Ramos (cell line): ENCODE results near the gene LEMD2.

Experiments used
- in situ Hi-C: fragments of 300-500 bp; cut with MboI; formaldehyde crosslinking; loops from one replicate; pipeline ENCODE4 v1.14.3; 2022; ENCODE audit warnings: low sequenced_read_pairs; ENCODE audit not compliant: unreplicated experiment

LEMD2 gene

GRCh38 chr6:33820243-33820642 is 31.3 kb upstream of the LEMD2 start:
- in situ Hi-C loops: no loop called here

GRCh38 chr6:33819021-33819420 is 30.1 kb upstream of the LEMD2 start:
- in situ Hi-C loops: no loop called here

GRCh38 chr6:33818293-33818692 is 29.4 kb upstream of the LEMD2 start:
- in situ Hi-C loops: no loop called here

- in situ Hi-C loops: no loop called here
Observed at GRCh38 chr6:33817489-33817888, 28.6 kb upstream of the LEMD2 start.

- in situ Hi-C loops: no loop called here
Observed at GRCh38 chr6:33816911-33817310, 28.0 kb upstream of the LEMD2 start.

- in situ Hi-C loops: no loop called here
Observed at GRCh38 chr6:33815854-33816253, 26.9 kb upstream of the LEMD2 start.

- in situ Hi-C loops: no loop called here
Observed at GRCh38 chr6:33813990-33814985, 25.4 kb upstream of the LEMD2 start.

GRCh38 chr6:33813246-33813904 is 24.4 kb upstream of the LEMD2 start:
- in situ Hi-C loops: no loop called here

GRCh38 chr6:33812669-33813068 is 23.7 kb upstream of the LEMD2 start:
- in situ Hi-C loops: no loop called here

- in situ Hi-C loops: no loop called here
Observed at GRCh38 chr6:33809594-33809993, 20.7 kb upstream of the LEMD2 start.

GRCh38 chr6:33808641-33809180 is 19.8 kb upstream of the LEMD2 start:
- in situ Hi-C loops: no loop called here

GRCh38 chr6:33807606-33808005 is 18.7 kb upstream of the LEMD2 start:
- in situ Hi-C loops: no loop called here

- in situ Hi-C loops: no loop called here
Observed at GRCh38 chr6:33806841-33807240, 17.9 kb upstream of the LEMD2 start.

- in situ Hi-C loops: no loop called here
Observed at GRCh38 chr6:33803571-33804053, 14.7 kb upstream of the LEMD2 start, which contains the start of gene MLN. MLN (minus strand) TSS chr6:33804003; CDS start chr6:33801163, 2,840 bp downstream.

GRCh38 chr6:33802186-33802958 is 13.4 kb upstream of the LEMD2 start:
- in situ Hi-C loops: no loop called here

GRCh38 chr6:33801611-33802010 is 12.7 kb upstream of the LEMD2 start:
- in situ Hi-C loops: no loop called here

GRCh38 chr6:33800248-33800969 is 11.5 kb upstream of the LEMD2 start:
- in situ Hi-C loops: no loop called here

- in situ Hi-C loops: no loop called here
Observed at GRCh38 chr6:33799454-33800113, 10.7 kb upstream of the LEMD2 start.

- in situ Hi-C loops: no loop called here
Observed at GRCh38 chr6:33798343-33798848, 9.5 kb upstream of the LEMD2 start.
